Neural cell (in vitro differentiated cells): ENCODE measurements around the gene CAMK2D. TPM values are rescaled to one million over a fixed set of nuclear protein-coding genes. Genes with fewer than 3 reads are reported as not detected.

Source experiments
- H2AFZ ChIP-seq: fragments of 200-600, 300-800 bp; sonication (generic), shearing (Covaris generic); 2 replicates; pipeline ENCODE4 v1.6.0; 2014; ENCODE audit warnings: low read depth, mild to moderate bottlenecking, antibody characterized with exemption, low read length, moderate library complexity
- H3F3A ChIP-seq: fragments of 200-600 bp; shearing (Covaris generic); 2 replicates; pipeline ENCODE4 v1.6.1; 2016; ENCODE audit warnings: mild to moderate bottlenecking, moderate library complexity, mixed read lengths, antibody characterized with exemption, low read length; ENCODE audit not compliant: insufficient read depth, poor library complexity, severe bottlenecking
- H3K27ac ChIP-seq: fragments of 200-600, 300-800 bp; sonication (generic), shearing (Covaris generic); 2 replicates; pipeline ENCODE4 v1.5.1; 2014; ENCODE audit warnings: mild to moderate bottlenecking, low read length, moderate library complexity
- H3K27me3 ChIP-seq: fragments of 300-800, 200-600 bp; sonication (generic), shearing (Covaris generic); 2 replicates; pipeline ENCODE4 v1.6.0; 2014; ENCODE audit warnings: mild to moderate bottlenecking, low read depth, low read length, moderate library complexity; ENCODE audit not compliant: insufficient read depth
- H3K36me3 ChIP-seq: fragments of 300-800, 200-600 bp; sonication (generic), shearing (Covaris generic); 2 replicates; pipeline ENCODE4 v1.5.1; 2014; ENCODE audit warnings: mild to moderate bottlenecking, antibody characterized with exemption, low read length, moderate library complexity; ENCODE audit not compliant: insufficient read depth
- H3K4me2 ChIP-seq: fragments of 300-800, 200-600 bp; sonication (generic), shearing (Covaris generic); 2 replicates; pipeline ENCODE4 v1.6.0; 2014; ENCODE audit warnings: mild to moderate bottlenecking, low read length
- H3K4me3 ChIP-seq: fragments of 300-800, 200-600 bp; sonication (generic), shearing (Covaris generic); 2 replicates; pipeline ENCODE4 v1.5.1; 2014; ENCODE audit warnings: mild to moderate bottlenecking, low read length, moderate library complexity
- H3K79me2 ChIP-seq: fragments of 200-600 bp; shearing (Covaris generic); replicated peaks from 2 replicates; pipeline ENCODE4 v1.6.0; 2014; ENCODE audit warnings: mild to moderate bottlenecking, low read length, moderate library complexity; ENCODE audit not compliant: insufficient read depth
- H3K9ac ChIP-seq: fragments of 300-800, 200-600 bp; sonication (generic), shearing (Covaris generic); 2 replicates; pipeline ENCODE4 v1.6.1; 2016; ENCODE audit warnings: mild to moderate bottlenecking, low read length, mixed read lengths
- H3K9me2 ChIP-seq: fragments of 200-600 bp; shearing (Covaris generic); 2 replicates; pipeline ENCODE4 v1.6.1; 2016; ENCODE audit warnings: mild to moderate bottlenecking, low read length, mixed read lengths; ENCODE audit not compliant: insufficient read depth
- H3K9me3 ChIP-seq: fragments of 200-600, 300-800 bp; sonication (generic), shearing (Covaris generic); 2 replicates; pipeline ENCODE4 v1.6.1; 2016; ENCODE audit warnings: mild to moderate bottlenecking, mixed run types, low read length, moderate library complexity, mixed read lengths
- H4K20me1 ChIP-seq: fragments of 200-600 bp; shearing (Covaris generic); 2 replicates; pipeline ENCODE4 v1.6.1; 2016; ENCODE audit warnings: mild to moderate bottlenecking, mixed run types; ENCODE audit not compliant: insufficient read depth
- EP300 ChIP-seq: fragments of 450-650 bp; conservative IDR thresholded peaks from 2 replicates; pipeline ENCODE4 v1.6.1; 2014; ENCODE audit warnings: antibody characterized with exemption, mild to moderate bottlenecking, moderate library complexity; ENCODE audit not compliant: poor library complexity, severe bottlenecking
- EZH2 ChIP-seq: fragments of 200-600, 300-800 bp; shearing (Covaris generic), sonication (generic); IDR thresholded peaks from 2 replicates; pipeline ENCODE4 v1.6.1; 2014; ENCODE audit warnings: antibody characterized with exemption, low read length, borderline replicate concordance, mild to moderate bottlenecking; ENCODE audit not compliant: insufficient read depth, poor library complexity, severe bottlenecking
- MXI1 ChIP-seq: fragments of 450-650 bp; conservative IDR thresholded peaks from 2 replicates; pipeline ENCODE4 v1.6.1; 2014; ENCODE audit warnings: antibody characterized with exemption, mild to moderate bottlenecking; ENCODE audit not compliant: poor library complexity, severe bottlenecking
- POLR2AphosphoS5 ChIP-seq: IDR thresholded peaks from 2 replicates; pipeline ENCODE4 v1.6.1; 2012
- RAD21 ChIP-seq: fragments of 450-650 bp; conservative IDR thresholded peaks from 2 replicates; pipeline ENCODE4 v1.6.1; 2014; ENCODE audit warnings: antibody characterized with exemption, mild to moderate bottlenecking, moderate library complexity
- SMC3 ChIP-seq: fragments of 450-650 bp; conservative IDR thresholded peaks from 2 replicates; pipeline ENCODE4 v1.6.1; 2014; ENCODE audit warnings: antibody characterized with exemption, mild to moderate bottlenecking, moderate library complexity; ENCODE audit not compliant: poor library complexity
- TAF1 ChIP-seq: IDR thresholded peaks from 2 replicates; pipeline ENCODE4 v1.6.1; 2012; ENCODE audit warnings: low read depth
- polyA plus RNA-seq: library from polyadenylated mRNA; depleted of rRNA; stranded (reverse); fragments of >200 nt; gene quantifications from 2 replicates; pipeline ENCODE4 v1.2.3, GENCODE V29; 2014
- TF ChIP-seq, protein P1 (sequence below): IDR thresholded peaks from 2 replicates; pipeline ENCODE4 v1.6.1; 2012; ENCODE audit warnings: borderline replicate concordance
- TF ChIP-seq, protein P2 (sequence below): fragments of 450-650 bp; IDR thresholded peaks from 2 replicates; pipeline ENCODE4 v1.5.1; 2014; ENCODE audit warnings: antibody characterized with exemption, mild to moderate bottlenecking, moderate library complexity; ENCODE audit not compliant: poor library complexity, severe bottlenecking

The CAMK2D gene
- polyA plus RNA-seq, 1 donor from 2014 or later, result 27.1 TPM

DNA sequence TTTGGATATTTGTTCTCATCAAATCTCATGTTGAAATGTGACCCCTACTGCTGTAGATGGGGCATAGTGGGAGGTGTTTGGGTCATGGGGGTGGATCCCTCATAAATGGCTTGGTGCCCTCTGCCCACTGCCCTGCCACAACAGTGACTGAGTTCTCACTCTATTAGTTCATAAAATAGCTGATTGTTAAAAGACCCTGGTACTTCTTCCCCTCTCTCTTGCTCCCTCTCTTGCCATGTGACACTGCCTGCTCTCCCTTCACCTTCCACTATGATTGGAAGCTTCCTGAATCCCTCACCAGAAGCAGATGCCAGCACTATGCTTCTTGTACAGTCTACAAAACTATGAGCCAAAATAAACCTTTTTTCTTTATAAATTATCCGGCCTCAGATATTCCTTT, 182.2 kb downstream of the CAMK2D start:
- H3K27me3 ChIP-seq, result no peaks in the 10 kb centered on the region
- H3F3A ChIP-seq, result no peaks in the 10 kb centered on the region
- no peak overlapping the region for H3K4me3 ChIP-seq
- no peaks in the 10 kb centered on the region for H4K20me1 ChIP-seq
- no peaks in the 10 kb centered on the region for H3K36me3 ChIP-seq
- no peaks in the 10 kb centered on the region for H3K9me2 ChIP-seq
- H3K79me2 ChIP-seq, result no peaks in the 10 kb centered on the region
- TF ChIP-seq EZH2 (no peak), EP300 (no peak), POLR2AphosphoS5 (no peak), MXI1 (no peak), SMC3 (no peak), TAF1 (no peak), RAD21 (no peak)
- TF ChIP-seq, protein P1, sequence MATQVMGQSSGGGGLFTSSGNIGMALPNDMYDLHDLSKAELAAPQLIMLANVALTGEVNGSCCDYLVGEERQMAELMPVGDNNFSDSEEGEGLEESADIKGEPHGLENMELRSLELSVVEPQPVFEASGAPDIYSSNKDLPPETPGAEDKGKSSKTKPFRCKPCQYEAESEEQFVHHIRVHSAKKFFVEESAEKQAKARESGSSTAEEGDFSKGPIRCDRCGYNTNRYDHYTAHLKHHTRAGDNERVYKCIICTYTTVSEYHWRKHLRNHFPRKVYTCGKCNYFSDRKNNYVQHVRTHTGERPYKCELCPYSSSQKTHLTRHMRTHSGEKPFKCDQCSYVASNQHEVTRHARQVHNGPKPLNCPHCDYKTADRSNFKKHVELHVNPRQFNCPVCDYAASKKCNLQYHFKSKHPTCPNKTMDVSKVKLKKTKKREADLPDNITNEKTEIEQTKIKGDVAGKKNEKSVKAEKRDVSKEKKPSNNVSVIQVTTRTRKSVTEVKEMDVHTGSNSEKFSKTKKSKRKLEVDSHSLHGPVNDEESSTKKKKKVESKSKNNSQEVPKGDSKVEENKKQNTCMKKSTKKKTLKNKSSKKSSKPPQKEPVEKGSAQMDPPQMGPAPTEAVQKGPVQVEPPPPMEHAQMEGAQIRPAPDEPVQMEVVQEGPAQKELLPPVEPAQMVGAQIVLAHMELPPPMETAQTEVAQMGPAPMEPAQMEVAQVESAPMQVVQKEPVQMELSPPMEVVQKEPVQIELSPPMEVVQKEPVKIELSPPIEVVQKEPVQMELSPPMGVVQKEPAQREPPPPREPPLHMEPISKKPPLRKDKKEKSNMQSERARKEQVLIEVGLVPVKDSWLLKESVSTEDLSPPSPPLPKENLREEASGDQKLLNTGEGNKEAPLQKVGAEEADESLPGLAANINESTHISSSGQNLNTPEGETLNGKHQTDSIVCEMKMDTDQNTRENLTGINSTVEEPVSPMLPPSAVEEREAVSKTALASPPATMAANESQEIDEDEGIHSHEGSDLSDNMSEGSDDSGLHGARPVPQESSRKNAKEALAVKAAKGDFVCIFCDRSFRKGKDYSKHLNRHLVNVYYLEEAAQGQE, result no peak
- TF ChIP-seq, protein P2, sequence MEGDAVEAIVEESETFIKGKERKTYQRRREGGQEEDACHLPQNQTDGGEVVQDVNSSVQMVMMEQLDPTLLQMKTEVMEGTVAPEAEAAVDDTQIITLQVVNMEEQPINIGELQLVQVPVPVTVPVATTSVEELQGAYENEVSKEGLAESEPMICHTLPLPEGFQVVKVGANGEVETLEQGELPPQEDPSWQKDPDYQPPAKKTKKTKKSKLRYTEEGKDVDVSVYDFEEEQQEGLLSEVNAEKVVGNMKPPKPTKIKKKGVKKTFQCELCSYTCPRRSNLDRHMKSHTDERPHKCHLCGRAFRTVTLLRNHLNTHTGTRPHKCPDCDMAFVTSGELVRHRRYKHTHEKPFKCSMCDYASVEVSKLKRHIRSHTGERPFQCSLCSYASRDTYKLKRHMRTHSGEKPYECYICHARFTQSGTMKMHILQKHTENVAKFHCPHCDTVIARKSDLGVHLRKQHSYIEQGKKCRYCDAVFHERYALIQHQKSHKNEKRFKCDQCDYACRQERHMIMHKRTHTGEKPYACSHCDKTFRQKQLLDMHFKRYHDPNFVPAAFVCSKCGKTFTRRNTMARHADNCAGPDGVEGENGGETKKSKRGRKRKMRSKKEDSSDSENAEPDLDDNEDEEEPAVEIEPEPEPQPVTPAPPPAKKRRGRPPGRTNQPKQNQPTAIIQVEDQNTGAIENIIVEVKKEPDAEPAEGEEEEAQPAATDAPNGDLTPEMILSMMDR, result no peak
- no peak overlapping the region for H3K4me2 ChIP-seq
- H3K9me3 ChIP-seq, result no peaks in the 10 kb centered on the region
- no peak overlapping the region for H3K9ac ChIP-seq
- H2AFZ ChIP-seq, result no peak overlapping the region
- H3K27ac ChIP-seq, result no peak overlapping the region

DNA sequence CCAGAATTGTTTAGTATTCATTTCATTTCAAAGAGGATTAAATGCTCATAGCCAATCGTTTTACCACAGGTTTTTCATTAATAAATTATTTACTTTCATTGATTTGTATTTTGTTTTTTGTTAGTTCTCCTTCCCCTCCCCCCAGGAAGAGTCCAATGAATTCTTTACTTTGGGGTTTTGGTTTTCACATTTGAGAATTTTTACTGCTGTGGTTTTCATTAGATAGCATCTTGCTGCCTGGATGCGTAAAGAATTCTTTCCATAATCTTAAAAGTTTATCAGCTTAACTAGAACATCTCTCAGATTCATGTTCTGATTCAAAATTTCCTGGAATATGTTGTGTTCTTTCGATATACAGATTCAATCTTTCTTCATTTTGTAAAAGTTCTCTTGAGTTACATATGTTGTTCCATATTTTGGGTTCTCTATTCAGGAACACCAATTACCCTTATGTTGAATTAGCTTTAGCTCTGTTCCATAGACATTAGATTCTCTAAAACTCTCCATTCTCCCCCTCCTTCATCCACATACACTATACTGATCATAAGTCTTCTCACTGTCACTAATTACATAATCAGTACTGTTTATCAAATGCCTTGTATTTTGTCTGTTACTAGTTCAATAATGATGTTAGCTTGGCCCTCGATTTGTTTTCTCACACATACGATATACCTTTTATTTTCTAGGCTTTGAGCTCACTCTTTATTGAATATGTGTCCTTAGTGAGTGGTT, 184.4 kb downstream of the CAMK2D start:
- no peak overlapping the region for H3K27ac ChIP-seq
- H3K79me2 ChIP-seq, result no peaks in the 10 kb centered on the region
- H3K9me3 ChIP-seq, result no peaks in the 10 kb centered on the region
- H3F3A ChIP-seq, result no peaks in the 10 kb centered on the region
- no peaks in the 10 kb centered on the region for H3K9me2 ChIP-seq
- no peak overlapping the region for H3K4me2 ChIP-seq
- H4K20me1 ChIP-seq, result no peaks in the 10 kb centered on the region
- no peak overlapping the region for H3K4me3 ChIP-seq
- H3K36me3 ChIP-seq, result no peaks in the 10 kb centered on the region
- H2AFZ ChIP-seq, result no peak overlapping the region
- H3K27me3 ChIP-seq, result no peaks in the 10 kb centered on the region
- H3K9ac ChIP-seq, result no peak overlapping the region
- TF ChIP-seq SMC3 (no peak), EP300 (no peak), TAF1 (no peak), EZH2 (no peak), MXI1 (no peak), RAD21 (no peak), POLR2AphosphoS5 (no peak)
- TF ChIP-seq, protein P1, result no peak
- TF ChIP-seq, protein P2, result no peak
